SHP77 (cell line): ENCODE measurements around the gene NDST1.
"Not testable (repeated sequence)": the region's sequence is repeated elsewhere in the genome, so short reads cannot be mapped to it uniquely, and the experiment has no call there.

Experiments
- DNase-seq, 2 experiments: peaks; one replicate each; lab custom pipeline; 2025; lab: John Stamatoyannopoulos, UW

The NDST1 gene

GRCh38 chr5:150507474-150508276 lies at the start of gene NDST1:
TSS of gene NDST1 (plus strand) at chr5:150508131. CDS start at chr5:150521255, 13,124 bp downstream.
- DNase-seq, result no peak

GRCh38 chr5:150458802-150459557 lies 49.0 kb upstream of the NDST1 start:
- peak; percentile 16 to 38 for DNase-seq

- no peak for DNase-seq
These were observed 47.1 kb upstream of the NDST1 start for GRCh38 chr5:150460781-150461180.

GRCh38 chr5:150461231-150461630 lies 46.7 kb upstream of the NDST1 start:
- no peak for DNase-seq

- DNase-seq, result no peak
These were observed 43.3 kb upstream of the NDST1 start for GRCh38 chr5:150464554-150465012.

GRCh38 chr5:150465927-150466326 lies 42.0 kb upstream of the NDST1 start:
- no peak for DNase-seq

- DNase-seq, result no peak
These were observed 39.7 kb upstream of the NDST1 start for GRCh38 chr5:150468206-150468605.

- DNase-seq, result no peak
These were observed 38.0 kb upstream of the NDST1 start for GRCh38 chr5:150469718-150470469.

GRCh38 chr5:150473673-150474358 lies 34.1 kb upstream of the NDST1 start:
- no peak for DNase-seq

- not testable (repeated sequence) for DNase-seq
These were observed 31.4 kb upstream of the NDST1 start for GRCh38 chr5:150476568-150476967.

GRCh38 chr5:150479416-150479815 lies 28.5 kb upstream of the NDST1 start:
- no peak for DNase-seq

- no peak for DNase-seq
These were observed 26.3 kb upstream of the NDST1 start for GRCh38 chr5:150481708-150481965.

- no peak for DNase-seq
These were observed 25.9 kb upstream of the NDST1 start for GRCh38 chr5:150481972-150482406.

GRCh38 chr5:150484964-150485692 lies 22.8 kb upstream of the NDST1 start:
- DNase-seq, result no peak

GRCh38 chr5:150485693-150486401 lies 22.1 kb upstream of the NDST1 start:
- peak in 1 of 2 experiments; percentile 16 for DNase-seq

GRCh38 chr5:150486402-150487198 lies 21.3 kb upstream of the NDST1 start:
- peak; percentile 25 to 56 for DNase-seq

- peak; percentile 7 to 52 for DNase-seq
These were observed 20.5 kb upstream of the NDST1 start for GRCh38 chr5:150487199-150488061.

- DNase-seq, result no peak
These were observed 19.2 kb upstream of the NDST1 start for GRCh38 chr5:150488519-150489359.
